Calu3 (cell line): Measurements from ENCODE around the gene FBH1. TPM values are rescaled to one million over a fixed set of nuclear protein-coding genes. Genes with fewer than 3 reads are reported as not detected.

Experiments
- BruUV-seq: library from RNA; stranded (reverse); fragments of 400-500 nt; replicated peaks from 2 replicates; lab custom pipeline; 2021; lab: Mats Ljungman, UMichigan
- CTCF ChIA-PET: fragments of 300-600 bp; sonication (Branson Sonifier 250); formaldehyde crosslinking; loops from one replicate; lab custom pipeline; 2022; ENCODE audit warnings: antibody characterized with exemption; lab: Charles Lee
- DNase-seq: peaks from one replicate; pipeline ENCODE4 v3.0.0; 2022
- H3K27ac Mint-ChIP-seq: one replicate; pipeline ENCODE4 v1.8.0; 2022; ENCODE audit warnings: mixed read lengths; ENCODE audit not compliant: unreplicated experiment
- H3K27me3 Mint-ChIP-seq: one replicate; pipeline ENCODE4 v1.8.0; 2022; ENCODE audit warnings: mixed read lengths; ENCODE audit not compliant: unreplicated experiment
- H3K36me3 Mint-ChIP-seq: one replicate; pipeline ENCODE4 v1.8.0; 2022; ENCODE audit warnings: mild to moderate bottlenecking, moderate library complexity, mixed read lengths; ENCODE audit not compliant: insufficient read depth, unreplicated experiment
- H3K4me1 Mint-ChIP-seq: one replicate; pipeline ENCODE4 v1.8.0; 2022; ENCODE audit warnings: mild to moderate bottlenecking, low read depth, mixed read lengths; ENCODE audit not compliant: unreplicated experiment
- H3K4me3 Mint-ChIP-seq: one replicate; pipeline ENCODE4 v1.8.0; 2022; ENCODE audit warnings: mild to moderate bottlenecking, low read depth, moderate library complexity, mixed read lengths; ENCODE audit not compliant: unreplicated experiment
- H3K9me3 Mint-ChIP-seq: one replicate; pipeline ENCODE4 v1.8.0; 2022; ENCODE audit warnings: low read depth, mixed read lengths; ENCODE audit not compliant: unreplicated experiment
- CTCF ChIP-seq: fragments of 200-600 bp; IDR thresholded peaks from one replicate; pipeline ENCODE4 v1.8.0; 2022; ENCODE audit warnings: antibody characterized with exemption; ENCODE audit not compliant: unreplicated experiment
- intact Hi-C: fragments of 100-400 bp; cut with micrococcal nuclease; formaldehyde crosslinking; loops from one replicate; pipeline ENCODE4 v1.10.0; 2022; ENCODE audit not compliant: unreplicated experiment
- total RNA-seq: library from RNA; stranded (reverse); gene quantifications from 2 replicates; pipeline ENCODE4 v1.2.3, GENCODE V29; 2022

The FBH1 gene
- total RNA-seq, 1 experiment from 2014 or later = 79.4 TPM

GRCh38 chr10:5952731-5953385 is 62.8 kb downstream of the FBH1 start:
- intact Hi-C loops = no loop called here
- BruUV-seq = no TSS peak
- Mint-ChIP-seq H3K9me3 (no peaks in the 10 kb centered on the region), H3K36me3 (peaks cover 38% of the 10 kb centered on the region), H3K4me3 (no peak overlapping the region), H3K27ac (no peak overlapping the region), H3K27me3 (no peaks in the 10 kb centered on the region), H3K4me1 (peaks cover 28% of the 10 kb centered on the region)
- no peak for TF ChIP-seq CTCF
- CTCF ChIA-PET = interaction anchor here (2.5 kb wide), 1 partner anchor 24 kb away, joined by 9 read pairs; the partner anchor contains the start of gene IL15RA
- no peak for DNase-seq

GRCh38 chr10:5953676-5954075 is 63.6 kb downstream of the FBH1 start:
- peaks cover 41% of the 10 kb centered on the region for H3K36me3 Mint-ChIP-seq
- intact Hi-C loops = no loop called here
- no peak overlapping the region for H3K4me3 Mint-ChIP-seq
- H3K27ac Mint-ChIP-seq = no peak overlapping the region
- peaks cover 30% of the 10 kb centered on the region for H3K4me1 Mint-ChIP-seq
- CTCF ChIA-PET = no interaction called here
- BruUV-seq = no TSS peak
- DNase-seq = no peak
- no peaks in the 10 kb centered on the region for H3K27me3 Mint-ChIP-seq
- H3K9me3 Mint-ChIP-seq = no peaks in the 10 kb centered on the region
- no peak for TF ChIP-seq CTCF

- DNase-seq = no peak
- H3K27ac Mint-ChIP-seq = no peak overlapping the region
- peaks cover 19% of the 10 kb centered on the region for H3K36me3 Mint-ChIP-seq
- TF ChIP-seq CTCF = no peak
- intact Hi-C loops = no loop called here
- H3K27me3 Mint-ChIP-seq = no peaks in the 10 kb centered on the region
- peaks cover 21% of the 10 kb centered on the region for H3K4me1 Mint-ChIP-seq
- no peaks in the 10 kb centered on the region for H3K9me3 Mint-ChIP-seq
- CTCF ChIA-PET = interaction anchor here (0.8 kb wide), 1 partner anchor 15 kb away, joined by 5 read pairs; no protein-coding TSS in a partner anchor
- no peak overlapping the region for H3K4me3 Mint-ChIP-seq
- no TSS peak for BruUV-seq
Measured at GRCh38 chr10:5956146-5956936, 66.3 kb downstream of the FBH1 start.

GRCh38 chr10:5958077-5958476 is 68.0 kb downstream of the FBH1 start:
- CTCF ChIA-PET = no interaction called here
- H3K4me1 Mint-ChIP-seq = peaks cover 15% of the 10 kb centered on the region
- H3K36me3 Mint-ChIP-seq = peaks cover 15% of the 10 kb centered on the region
- no peak overlapping the region for H3K4me3 Mint-ChIP-seq
- TF ChIP-seq CTCF = no peak
- BruUV-seq = no TSS peak
- no peak for DNase-seq
- H3K27me3 Mint-ChIP-seq = no peaks in the 10 kb centered on the region
- no peaks in the 10 kb centered on the region for H3K9me3 Mint-ChIP-seq
- intact Hi-C loops = no loop called here
- H3K27ac Mint-ChIP-seq = no peak overlapping the region
